Mucosa of descending colon (tissue), 3 donors: ENCODE results near the gene MAFF. TPM values are rescaled to one million over a fixed set of nuclear protein-coding genes. Genes with fewer than 3 reads are reported as not detected.

ENCODE experiments used
- ATAC-seq: fragments of 200-7000 bp; cut with Tn5 transposase; one replicate; pipeline ENCODE4 v1.9.1; 2020; ENCODE audit warnings: mild to moderate bottlenecking, moderate library complexity
- DNase-seq, 3 donors: peaks; one replicate each; pipeline ENCODE4 v3.0.0-alpha.2; 2020
- H3K36me3 ChIP-seq: fragments of 200-600 bp; one replicate; pipeline ENCODE4 v1.8.0; 2021; ENCODE audit warnings: low read depth, mild to moderate bottlenecking
- H3K4me1 ChIP-seq: fragments of 200-600 bp; one replicate; pipeline ENCODE4 v1.8.0; 2021; ENCODE audit warnings: low read depth, mild to moderate bottlenecking
- H3K4me3 ChIP-seq: fragments of 200-600 bp; one replicate; pipeline ENCODE4 v1.8.0; 2021; ENCODE audit warnings: mild to moderate bottlenecking
- H3K9me3 ChIP-seq: fragments of 200-600 bp; one replicate; pipeline ENCODE4 v1.8.0; 2021; ENCODE audit warnings: mild to moderate bottlenecking
- CTCF ChIP-seq: fragments of 200-600 bp; IDR thresholded peaks from one replicate; pipeline ENCODE4 v1.8.0; 2022; ENCODE audit warnings: antibody characterized with exemption, mild to moderate bottlenecking
- intact Hi-C, 2 donors: fragments of 100-400 bp; cut with DNase I in 1 of 2; cut with micrococcal nuclease in 1 of 2; formaldehyde crosslinking; loops; one replicate each; pipeline versions ENCODE4 v1.11.0 to v1.11.1; 2022; cut with DNase I, micrococcal nuclease
- total RNA-seq, 3 donors: library from RNA; stranded (reverse); fragmentation: NEBNext Ultra II Directional in 2 of 3; extraction: Animal tissue kit (Norgen Biotek cat#: 25700) in 2 of 3; gene quantifications; one replicate each; pipeline versions ENCODE4 v1.2.1 to v1.2.4, GENCODE V29; 2021 to 2023
- donor health status: DM: no; HTN: no; CAD: no; lungs with moderate emphysema.
- donor health status: DM: no; HTN: no; CAD: no.
- donor health status: DM: no; HTN: yes; CAD: no.

Gene MAFF
- total RNA-seq, 3 donors from 2014 or later, result 16.7 to 26.5 (median 25.6) TPM

DNA sequence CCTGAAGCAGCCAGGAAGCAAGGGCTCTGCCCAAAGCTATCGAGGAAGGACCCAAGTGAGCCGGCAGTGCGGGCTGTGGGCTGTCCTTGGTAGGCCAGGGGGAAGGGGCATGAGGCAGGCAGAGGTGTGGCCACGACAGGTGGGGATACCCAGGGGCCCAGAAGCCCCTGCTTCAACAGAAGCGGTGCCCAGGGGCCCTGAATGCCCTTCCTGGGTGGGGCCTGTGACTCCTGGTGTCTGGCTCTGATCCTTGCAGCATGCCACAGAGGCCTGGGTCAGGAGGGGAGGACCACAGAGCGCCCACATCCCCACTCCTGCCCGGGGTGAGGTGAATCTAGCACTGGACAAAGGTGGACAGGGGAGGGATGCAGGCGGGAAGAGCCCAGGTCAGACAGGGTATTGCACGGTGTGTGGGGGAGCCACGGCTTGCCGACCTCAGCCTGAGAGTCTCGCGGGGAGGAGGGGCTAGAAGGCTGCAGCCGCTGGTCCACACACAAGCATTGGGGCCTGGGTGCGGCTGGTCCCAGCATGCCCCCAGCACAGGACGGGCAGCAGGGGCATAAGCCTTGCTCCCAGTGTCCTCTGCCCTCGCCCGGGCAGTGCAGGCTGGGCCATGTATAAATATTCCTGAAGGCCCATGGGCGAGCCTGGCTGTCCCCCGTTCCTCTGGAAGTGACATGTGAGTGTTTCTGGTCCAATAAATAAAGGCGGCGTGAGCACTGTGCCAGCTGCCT is 19.0 kb downstream of the MAFF start:
- Histone ChIP-seq H3K9me3 (no peaks in the 10 kb centered on the region), H3K4me1 (peaks cover 21% of the 10 kb centered on the region), H3K36me3 (no peaks in the 10 kb centered on the region), H3K4me3 (no peak overlapping the region)
- ATAC-seq, result no peak
- intact Hi-C loops, result no loop called here
- DNase-seq, result no peak
- TF ChIP-seq CTCF, result no peak

- TF ChIP-seq CTCF, result no peak
- Histone ChIP-seq H3K4me3 (no peak overlapping the region), H3K9me3 (no peaks in the 10 kb centered on the region), H3K36me3 (no peaks in the 10 kb centered on the region), H3K4me1 (peaks cover 21% of the 10 kb centered on the region)
- ATAC-seq (no peak), DNase-seq (no peak)
- intact Hi-C loops, result no loop called here
Observed at GRCh38 chr22:38221407-38221806, 19.6 kb downstream of the MAFF start.

DNA sequence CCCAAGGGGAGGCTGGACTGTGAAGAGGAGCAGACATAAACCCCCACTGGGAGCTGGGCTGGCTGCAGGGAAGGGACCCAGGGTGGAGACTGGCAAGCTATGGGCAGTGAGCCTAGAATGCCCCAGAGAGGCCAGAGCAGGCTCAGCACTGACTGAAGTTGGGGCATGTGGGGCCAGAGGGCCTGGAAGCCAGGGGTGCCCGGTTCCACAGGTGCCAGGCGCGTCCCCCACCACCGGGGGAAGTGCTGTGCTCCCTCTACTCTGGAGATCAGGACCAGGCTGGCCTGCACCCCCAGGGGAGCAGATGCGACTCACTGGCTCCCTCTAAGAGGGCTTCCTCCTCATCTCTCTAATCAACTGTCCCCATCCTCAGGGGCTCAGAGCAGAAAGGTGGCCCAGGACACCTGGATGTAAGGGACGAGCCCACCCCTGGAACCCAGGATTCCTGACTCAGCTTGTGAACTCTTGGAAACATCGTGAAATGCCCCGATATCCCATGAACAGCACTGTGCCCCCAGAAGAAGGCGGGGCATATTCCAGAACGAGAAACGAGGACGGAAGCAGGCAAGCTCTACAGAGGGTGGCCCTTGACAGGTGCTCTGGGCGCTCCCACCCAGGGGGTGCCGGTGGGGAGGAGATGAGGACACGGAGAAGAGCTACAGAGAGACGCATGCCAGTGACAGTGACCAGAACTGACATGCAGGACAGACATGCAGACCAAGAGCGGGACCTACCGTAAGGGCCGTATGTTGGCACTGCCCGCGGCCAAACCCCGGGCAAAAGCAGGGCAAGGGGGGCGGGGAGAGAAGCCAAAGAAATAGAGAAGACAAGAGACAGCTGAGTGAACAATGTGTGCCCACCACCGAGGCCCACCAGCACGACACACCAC is 20.4 kb downstream of the MAFF start:
- ATAC-seq, result no peak
- Histone ChIP-seq H3K9me3 (no peaks in the 10 kb centered on the region), H3K4me1 (peaks cover 21% of the 10 kb centered on the region), H3K4me3 (no peak overlapping the region), H3K36me3 (no peaks in the 10 kb centered on the region)
- intact Hi-C loops, result no loop called here
- no peak for TF ChIP-seq CTCF
- no peak for DNase-seq

- Histone ChIP-seq H3K4me1 (peaks cover 21% of the 10 kb centered on the region), H3K4me3 (no peak overlapping the region), H3K36me3 (no peaks in the 10 kb centered on the region), H3K9me3 (no peaks in the 10 kb centered on the region)
- TF ChIP-seq CTCF, result no peak
- intact Hi-C loops, result no loop called here
- ATAC-seq, result peak; percentile 69
- peak; percentile 64 to 74 (median 68) for DNase-seq
Observed at GRCh38 chr22:38222797-38223119, 21.0 kb downstream of the MAFF start.

- DNase-seq, result no peak
- intact Hi-C loops, result no loop called here
- H3K36me3 ChIP-seq, result no peaks in the 10 kb centered on the region
Observed at GRCh38 chr22:38223289-38223960, 21.6 kb downstream of the MAFF start.

More at GRCh38 chr22:38223289-38223960, 21.6 kb downstream of the MAFF start:
- peak; percentile 13 for ATAC-seq
- TF ChIP-seq CTCF, result no peak
- peaks cover 22% of the 10 kb centered on the region for H3K4me1 ChIP-seq
- no peak overlapping the region for H3K4me3 ChIP-seq
- no peaks in the 10 kb centered on the region for H3K9me3 ChIP-seq
